Measurements from ENCODE around the gene SELPLG.
"Not testable (repeated sequence)": the region's sequence is repeated elsewhere in the genome, so short reads cannot be mapped to it uniquely, and the experiment has no call there.

The SELPLG gene

GRCh38 chr12:108590463-108590862 lies 43.2 kb downstream of the SELPLG start:
- DNase-seq (ENCODE audit: low spot score): not testable (repeated sequence)

- DNase-seq (ENCODE audit: low spot score): no peak
These were observed 43.9 kb downstream of the SELPLG start for GRCh38 chr12:108589840-108590229.

GRCh38 chr12:108589028-108589839 lies 44.5 kb downstream of the SELPLG start:
- DNase-seq (ENCODE audit: low spot score): no peak

- no peak for DNase-seq (ENCODE audit: low spot score)
These were observed 45.9 kb downstream of the SELPLG start for GRCh38 chr12:108587826-108588225.

GRCh38 chr12:108586306-108586705 lies 47.4 kb downstream of the SELPLG start:
- no peak for DNase-seq (ENCODE audit: low spot score)

GRCh38 chr12:108585864-108586263 lies 47.8 kb downstream of the SELPLG start:
- no peak for DNase-seq (ENCODE audit: low spot score)

GRCh38 chr12:108584456-108585065 lies 49.1 kb downstream of the SELPLG start:
- no peak for DNase-seq (ENCODE audit: low spot score)

- no peak for DNase-seq (ENCODE audit: low spot score)
These were observed 49.7 kb downstream of the SELPLG start for GRCh38 chr12:108583991-108584390.

- DNase-seq (ENCODE audit: low spot score): no peak
These were observed 50.5 kb downstream of the SELPLG start for GRCh38 chr12:108582978-108583770.

- DNase-seq (ENCODE audit: low spot score): no peak
These were observed 51.2 kb downstream of the SELPLG start for GRCh38 chr12:108582509-108582908.

- no peak for DNase-seq (ENCODE audit: low spot score)
These were observed 52.1 kb downstream of the SELPLG start for GRCh38 chr12:108581311-108582227.

- DNase-seq (ENCODE audit: low spot score): no peak
These were observed 53.2 kb downstream of the SELPLG start for GRCh38 chr12:108580531-108580930.

- DNase-seq (ENCODE audit: low spot score): no peak
These were observed 54.9 kb downstream of the SELPLG start for GRCh38 chr12:108578813-108579212.

GRCh38 chr12:108578264-108578663 lies 55.4 kb downstream of the SELPLG start:
- no peak for DNase-seq (ENCODE audit: low spot score)

- DNase-seq (ENCODE audit: low spot score): no peak
These were observed 56.2 kb downstream of the SELPLG start for GRCh38 chr12:108577458-108577857.

GRCh38 chr12:108576660-108577234 lies 56.9 kb downstream of the SELPLG start:
- no peak for DNase-seq (ENCODE audit: low spot score)

- DNase-seq (ENCODE audit: low spot score): no peak
These were observed 58.3 kb downstream of the SELPLG start for GRCh38 chr12:108575199-108575912.

- DNase-seq (ENCODE audit: low spot score): not testable (repeated sequence)
These were observed 59.4 kb downstream of the SELPLG start for GRCh38 chr12:108574276-108574675.

- DNase-seq (ENCODE audit: low spot score): no peak
These were observed 60.4 kb downstream of the SELPLG start for GRCh38 chr12:108573317-108573716.

- no peak for DNase-seq (ENCODE audit: low spot score)
These were observed 61.4 kb downstream of the SELPLG start for GRCh38 chr12:108572166-108572790.
